Hippocampal formation (tissue), 2 donors: ENCODE data around the gene RGMA.
"Not testable (repeated sequence)": the region's sequence is repeated elsewhere in the genome, so short reads cannot be mapped to it uniquely, and the experiment has no call there.

ENCODE experiments used
- DNase-seq, 2 donors: peaks; one replicate each; lab custom pipeline; 2025; lab: John Stamatoyannopoulos, UW

The RGMA gene

DNA sequence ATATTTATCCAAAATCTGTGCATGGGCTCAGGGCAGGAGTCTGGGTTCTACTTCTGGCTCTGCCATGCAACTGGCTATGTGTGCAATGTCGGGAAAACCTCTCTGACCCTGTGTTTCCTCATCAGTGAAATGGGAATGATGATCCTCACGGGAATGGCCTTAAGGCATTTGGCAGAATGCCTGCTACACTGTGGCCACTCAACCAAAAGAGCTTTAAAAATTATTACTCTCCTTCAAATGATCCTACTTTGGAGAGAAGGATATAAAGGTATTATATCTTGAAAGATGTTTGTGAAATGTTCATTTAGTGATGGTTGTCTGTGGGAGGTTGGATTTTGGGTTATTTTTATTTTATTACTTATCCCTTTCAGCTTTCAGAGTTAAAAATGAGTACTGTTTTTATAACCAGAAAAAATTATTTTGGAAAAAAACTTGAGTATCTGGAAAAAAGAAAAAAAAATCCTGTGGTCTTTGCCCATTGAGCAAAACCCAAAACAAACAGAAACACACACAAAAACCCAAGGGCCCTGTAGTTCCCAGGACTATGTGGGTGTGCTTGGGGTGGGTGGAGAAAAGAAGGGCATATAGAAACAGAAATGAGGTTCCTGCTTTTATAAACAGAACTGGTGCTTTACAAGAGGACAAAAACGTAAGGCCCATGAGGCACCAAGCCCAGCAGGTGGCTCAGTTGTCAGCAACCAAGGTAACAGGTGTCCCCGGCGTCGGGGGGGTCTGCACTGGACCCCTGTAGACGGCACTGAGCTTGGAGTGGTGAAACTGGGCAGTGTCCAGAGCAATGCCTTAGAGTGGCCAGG is 22.0 kb downstream of the RGMA start:
- DNase-seq, result no peak

DNA sequence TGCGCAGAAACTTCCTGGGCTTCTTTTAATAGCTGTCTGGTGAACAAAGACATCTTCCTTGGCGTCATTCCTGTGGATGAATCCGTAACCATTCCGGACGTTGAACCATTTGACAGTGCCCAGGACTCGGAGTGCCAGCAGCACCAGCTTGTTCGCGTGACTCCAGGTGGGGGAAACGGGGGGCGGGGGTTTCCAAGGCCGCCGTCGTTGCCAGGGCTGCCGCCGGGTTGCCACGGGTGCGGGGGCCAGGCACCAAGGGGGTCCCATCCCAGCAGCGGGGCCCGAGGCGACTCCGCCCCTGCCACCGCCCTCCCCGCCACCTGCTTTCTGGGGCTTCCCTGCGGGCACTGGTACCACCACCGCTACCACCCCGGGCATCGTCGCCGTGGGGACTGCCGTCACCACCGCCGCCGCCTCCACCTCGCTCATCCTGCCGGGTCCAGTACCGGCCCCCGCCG is 22.8 kb downstream of the RGMA start:
- DNase-seq, result no peak

DNA sequence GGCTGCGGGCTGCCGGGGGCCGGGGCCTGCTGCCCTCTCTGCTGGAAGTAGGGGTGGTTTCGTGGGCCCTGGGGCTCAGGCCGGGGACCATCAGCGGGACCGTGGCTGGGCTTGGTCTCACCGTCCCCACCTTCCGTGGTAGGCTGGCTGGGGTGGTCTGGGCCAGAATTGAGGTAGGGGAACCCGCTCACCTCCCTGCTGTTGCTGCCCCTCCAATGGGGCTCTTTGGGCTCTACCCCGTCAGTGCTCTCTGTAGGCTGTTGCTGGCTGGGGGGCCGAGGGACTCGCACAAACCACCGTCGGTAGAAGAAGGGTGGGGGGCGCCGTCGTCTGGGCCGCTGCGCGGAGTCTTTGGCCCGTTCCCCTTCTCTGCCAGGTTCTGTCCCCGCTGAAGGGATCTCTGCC is 23.4 kb downstream of the RGMA start:
- no peak for DNase-seq

DNA sequence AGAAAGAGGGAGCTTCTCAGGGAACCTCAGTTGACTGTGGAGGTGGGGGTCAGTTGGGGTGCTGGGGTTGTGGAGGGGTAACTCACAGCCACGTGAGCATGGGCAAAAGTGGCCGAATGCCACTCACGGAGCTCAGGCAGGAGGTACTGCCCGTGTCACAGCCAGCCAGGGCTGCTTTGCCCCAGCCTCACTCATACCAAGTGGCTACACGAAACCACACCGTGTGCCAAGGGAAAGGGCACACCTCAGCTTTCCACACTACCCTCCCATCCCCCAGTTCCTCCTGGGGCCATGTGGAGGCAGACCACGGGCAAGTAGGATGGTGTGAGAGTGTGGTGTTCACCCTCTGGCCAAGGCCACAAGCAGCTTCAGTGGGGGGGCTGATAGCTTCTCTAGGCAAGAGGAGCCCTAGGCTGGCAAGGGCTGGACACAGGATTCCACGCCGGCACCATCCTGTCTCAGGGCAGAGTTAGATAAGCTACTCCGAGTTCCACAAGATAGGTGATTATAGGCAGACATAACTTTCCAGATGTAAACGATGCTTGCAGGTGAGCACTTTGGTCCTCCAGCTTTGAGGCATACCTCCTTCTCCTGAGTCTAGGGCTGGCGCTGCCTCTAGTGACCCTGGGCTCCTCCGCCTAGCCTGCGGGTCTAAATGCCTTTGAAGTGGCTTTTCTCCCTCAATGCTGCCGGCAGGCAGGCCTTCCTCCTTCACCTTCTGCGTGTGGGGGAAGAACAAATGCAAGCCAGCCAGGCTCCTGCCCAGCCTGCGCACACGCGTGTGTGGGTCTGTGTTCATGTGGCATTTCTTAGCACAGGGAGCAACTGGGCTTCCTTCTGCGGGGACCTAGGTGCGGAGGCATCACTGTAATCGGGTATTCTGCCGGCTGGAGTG is 25.0 kb downstream of the RGMA start:
- no peak for DNase-seq

DNA sequence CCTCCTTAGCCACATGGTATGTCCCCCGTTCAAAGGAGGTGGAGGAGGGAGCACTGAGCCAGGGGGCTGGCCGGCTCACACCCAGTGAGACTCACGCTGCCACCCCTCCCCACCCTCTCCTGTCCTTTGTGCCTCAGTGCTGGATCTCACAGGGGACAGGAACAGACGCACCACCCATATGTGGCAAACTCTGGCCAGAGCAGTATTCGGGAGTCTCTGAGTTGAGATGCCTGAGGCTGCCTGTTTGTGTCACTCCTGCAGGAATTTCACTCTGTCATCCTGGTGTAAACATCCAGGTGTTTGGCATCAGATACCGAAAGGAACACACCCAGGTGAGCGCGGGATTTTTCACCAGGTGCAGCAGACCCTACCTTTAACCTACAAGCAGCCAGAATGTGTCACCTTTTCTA is 25.7 kb downstream of the RGMA start:
- DNase-seq, result no peak

DNA sequence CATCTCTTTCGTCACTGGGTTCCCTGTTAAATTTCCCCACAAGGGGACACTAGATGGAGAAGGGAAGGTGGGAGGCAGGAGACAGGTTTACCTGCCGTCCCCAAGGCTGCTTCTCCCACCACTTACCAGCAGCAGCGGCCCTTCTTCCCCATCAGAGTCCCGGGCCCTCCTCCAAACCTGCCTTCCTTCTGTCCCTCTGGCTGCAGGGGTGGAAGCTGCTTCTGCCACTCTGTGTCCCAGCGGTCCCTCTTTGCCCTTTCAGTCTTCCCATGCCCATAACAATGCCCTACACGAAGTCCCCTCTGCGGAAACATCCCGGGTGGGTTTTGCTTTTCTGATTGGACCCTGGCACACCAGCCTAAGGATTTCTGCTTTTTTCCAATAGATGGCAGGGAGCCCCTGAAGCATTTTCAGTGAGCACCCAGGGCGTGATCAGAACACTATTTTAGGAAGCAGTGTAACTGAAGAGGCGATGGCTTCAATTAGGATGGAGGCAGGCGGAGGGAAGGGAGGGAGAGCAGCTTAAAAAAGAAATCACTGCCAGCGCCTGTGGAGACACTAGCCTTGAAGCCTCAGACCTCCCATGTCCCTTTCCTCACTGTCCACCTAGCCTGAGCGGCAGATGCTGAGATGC is 26.3 kb downstream of the RGMA start:
- not testable (repeated sequence) for DNase-seq

DNA sequence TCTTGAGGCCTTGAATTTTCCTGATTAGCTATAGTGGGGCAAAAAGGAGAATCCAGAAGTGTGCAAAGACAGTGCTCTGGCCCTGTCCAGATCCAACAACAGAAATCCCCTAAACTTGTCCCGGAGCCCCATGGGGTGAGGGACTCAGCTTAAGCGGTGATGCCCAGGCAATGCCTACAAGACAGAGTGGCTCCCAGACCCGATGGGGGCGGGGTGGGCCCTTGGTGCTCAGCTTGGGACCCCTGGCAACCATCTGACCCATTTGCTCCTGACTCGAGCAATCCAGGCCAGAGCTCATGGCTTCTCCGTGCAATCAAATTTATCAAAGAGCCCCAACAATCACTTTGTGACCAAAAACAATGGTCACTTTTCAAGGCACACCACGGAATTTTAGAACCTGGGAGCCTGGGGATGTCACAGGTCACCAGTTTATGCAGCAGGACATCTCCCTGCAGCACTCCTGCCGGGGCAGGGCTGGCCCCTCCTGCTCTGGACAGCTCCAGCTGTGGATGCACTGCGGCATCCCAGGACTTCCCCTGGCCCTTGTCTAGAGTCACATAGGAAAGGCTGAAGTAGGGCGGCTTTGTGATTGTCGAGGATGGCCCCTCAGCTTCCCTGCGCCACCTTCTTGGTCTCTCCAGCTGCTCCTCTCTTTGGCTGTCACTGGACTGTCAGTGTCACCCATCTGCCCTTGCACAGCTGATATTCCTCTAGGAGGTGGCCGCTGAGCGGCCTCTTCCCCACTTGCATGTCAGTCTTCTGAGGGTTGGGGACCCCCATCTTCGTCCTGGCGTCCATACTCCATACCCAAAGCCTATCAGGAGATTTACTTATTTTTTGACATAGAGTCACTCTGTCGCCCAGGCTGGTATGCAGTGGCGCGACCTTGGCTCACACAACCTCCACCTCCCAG is 28.4 kb downstream of the RGMA start:
- no peak for DNase-seq

DNA sequence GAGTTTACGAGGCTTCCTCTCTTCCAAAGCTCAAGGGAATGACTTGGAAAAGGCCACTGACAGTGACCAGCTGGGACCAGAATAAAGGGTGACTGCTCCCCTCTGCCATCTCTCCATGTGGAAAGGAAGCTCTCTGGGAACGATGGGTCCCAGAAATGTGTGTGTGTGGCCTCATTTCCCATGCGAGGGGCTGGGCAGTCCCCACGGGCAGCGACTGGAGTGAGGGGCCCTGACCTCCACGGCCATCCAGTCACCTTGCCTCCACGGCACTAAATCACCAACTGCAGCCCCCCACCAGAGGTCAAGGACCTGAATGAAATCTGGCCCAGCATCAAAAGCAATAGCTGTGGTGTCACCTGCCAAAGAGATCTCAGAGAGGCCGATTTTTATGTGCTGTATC is 29.6 kb downstream of the RGMA start:
- no peak for DNase-seq

DNA sequence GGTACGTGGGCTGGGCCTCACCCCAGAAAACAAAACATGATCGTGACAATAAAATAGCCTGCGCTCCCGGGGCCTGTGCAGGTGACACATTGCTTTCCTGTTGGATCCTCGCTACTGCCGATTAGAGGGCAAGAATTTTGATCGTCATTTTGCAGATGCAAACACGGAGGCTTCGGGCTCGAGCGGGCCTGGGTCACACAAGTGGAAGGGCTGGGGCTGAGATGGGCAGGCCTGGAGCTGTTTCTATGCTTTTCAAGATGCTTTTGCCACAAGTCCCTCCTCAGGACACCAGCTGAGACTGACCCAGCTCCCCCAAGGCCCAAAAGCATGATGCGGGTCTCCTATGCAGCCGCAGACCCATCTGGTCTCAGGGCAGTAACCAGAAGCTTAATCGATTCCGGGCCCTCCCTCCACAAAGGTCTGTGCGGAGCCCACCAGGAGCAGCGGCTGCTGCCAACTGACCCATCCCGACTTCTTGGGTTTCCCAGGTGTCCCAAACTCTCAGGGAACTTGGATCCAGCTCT is 30.0 kb downstream of the RGMA start:
- no peak for DNase-seq

DNA sequence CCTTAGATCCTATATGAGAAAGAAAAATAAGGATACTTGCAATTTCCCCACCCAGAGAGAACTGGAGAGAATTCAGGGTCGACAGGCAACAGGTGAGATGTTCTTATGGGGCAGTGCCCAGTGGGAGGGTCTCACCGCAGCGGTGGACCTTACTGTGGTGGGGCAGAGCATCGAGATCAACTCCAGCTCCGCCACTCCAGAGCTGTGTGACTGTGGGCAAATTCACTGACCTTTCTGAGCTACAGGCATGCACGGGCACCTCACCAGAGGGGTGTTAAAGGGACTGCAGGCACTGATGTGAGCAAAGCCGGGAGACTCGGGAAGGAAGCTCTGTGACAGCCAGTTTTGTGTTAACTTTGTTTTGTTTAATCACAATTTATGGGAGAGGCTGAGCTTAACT is 30.9 kb downstream of the RGMA start:
- no peak for DNase-seq

DNA sequence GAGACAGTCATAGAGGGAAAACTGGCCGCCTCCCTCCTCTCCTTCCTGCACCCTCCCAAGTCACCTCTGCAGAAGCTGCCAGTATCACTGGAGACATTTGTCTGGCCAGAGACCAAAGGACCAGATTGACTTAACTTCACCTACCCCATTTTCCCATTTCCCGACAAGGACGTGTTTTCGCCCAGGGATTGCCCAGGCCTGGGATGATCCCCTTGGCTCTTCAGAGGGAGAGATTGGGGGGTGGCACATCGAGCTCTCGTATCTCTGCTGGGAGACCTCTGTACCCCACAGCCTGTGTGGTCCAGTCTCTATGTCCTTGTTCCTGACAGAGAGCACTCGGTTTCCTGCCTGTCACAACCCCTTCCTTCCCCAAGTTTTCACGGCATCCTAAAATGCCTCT is 31.4 kb downstream of the RGMA start:
- DNase-seq, result no peak

DNA sequence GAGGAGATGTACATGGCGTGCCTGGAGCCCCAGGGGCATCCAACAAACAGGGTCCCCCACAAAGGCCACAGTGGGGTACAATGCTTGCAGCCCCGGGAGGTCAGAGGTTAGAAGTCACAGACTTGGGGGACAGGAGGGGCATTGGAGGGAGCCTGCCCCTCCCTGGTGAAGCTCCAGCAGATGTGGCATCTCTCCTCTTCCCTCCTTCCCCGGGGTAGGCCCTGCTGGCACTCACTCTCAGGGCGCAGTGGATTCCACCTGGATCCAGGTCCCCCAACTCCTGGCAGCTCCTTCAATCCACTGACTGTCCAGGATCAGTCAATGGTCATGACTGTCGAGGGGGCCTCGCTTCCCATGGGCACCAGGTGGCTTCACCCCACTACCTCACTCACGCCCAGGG is 32.2 kb downstream of the RGMA start:
- DNase-seq, result no peak

DNA sequence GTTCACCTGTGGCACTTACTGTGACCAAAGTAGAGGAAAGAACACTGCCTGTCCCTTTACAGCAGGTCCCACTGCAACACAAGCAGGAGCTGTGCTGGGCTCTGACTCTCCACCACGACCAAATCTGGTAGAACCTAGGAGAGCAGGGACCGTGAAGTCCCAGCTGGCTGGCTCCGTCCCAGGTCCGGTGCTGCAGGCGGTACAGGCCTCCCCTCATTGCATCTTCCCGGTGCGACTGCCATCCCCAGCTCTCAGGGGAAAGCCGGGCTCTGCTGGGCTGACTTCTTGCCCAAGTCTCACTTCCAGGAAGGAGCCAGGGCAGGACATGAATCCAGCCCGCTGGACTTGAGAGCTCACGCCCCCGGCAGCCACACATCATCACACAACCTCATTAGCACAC is 33.8 kb downstream of the RGMA start:
- no peak for DNase-seq

DNA sequence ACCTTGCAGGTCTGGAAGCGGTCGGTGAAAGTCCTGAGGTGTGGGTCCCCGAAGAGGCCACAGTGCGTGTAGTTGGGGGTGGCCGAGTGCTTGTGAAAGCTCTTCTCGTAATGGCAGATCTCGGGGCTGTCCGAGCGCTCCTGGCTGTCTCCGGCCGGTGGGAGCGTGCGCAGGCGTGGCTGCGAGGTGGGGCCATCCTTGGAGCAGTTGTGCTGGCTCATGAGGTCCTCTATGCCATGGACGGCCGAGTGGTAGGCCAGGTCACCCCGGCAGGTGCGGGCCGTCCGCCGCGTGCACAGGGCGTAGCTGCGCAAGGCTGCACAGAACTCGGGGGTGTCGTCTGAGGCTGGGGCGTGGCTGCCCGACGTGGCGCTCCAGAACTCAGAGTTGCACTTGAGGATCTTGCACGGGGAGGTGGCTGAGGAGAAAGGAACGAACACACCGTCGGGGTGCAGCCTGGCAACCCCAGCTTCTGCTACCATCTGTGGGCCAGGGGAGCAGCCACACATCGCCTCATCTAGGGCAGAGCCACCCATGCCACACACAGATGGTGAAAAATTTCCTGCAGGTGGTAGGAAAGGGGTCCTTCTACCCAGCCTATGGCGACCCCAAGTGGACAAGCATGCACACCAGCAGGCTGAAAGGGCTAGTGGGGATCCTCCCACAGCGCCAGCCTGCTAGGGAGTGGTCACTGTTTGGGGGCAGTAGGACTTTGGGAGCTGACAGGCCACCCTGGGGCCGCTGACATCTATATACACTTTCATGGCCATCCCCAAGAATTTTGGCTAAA is 36.7 kb downstream of the RGMA start:
- no peak for DNase-seq

DNA sequence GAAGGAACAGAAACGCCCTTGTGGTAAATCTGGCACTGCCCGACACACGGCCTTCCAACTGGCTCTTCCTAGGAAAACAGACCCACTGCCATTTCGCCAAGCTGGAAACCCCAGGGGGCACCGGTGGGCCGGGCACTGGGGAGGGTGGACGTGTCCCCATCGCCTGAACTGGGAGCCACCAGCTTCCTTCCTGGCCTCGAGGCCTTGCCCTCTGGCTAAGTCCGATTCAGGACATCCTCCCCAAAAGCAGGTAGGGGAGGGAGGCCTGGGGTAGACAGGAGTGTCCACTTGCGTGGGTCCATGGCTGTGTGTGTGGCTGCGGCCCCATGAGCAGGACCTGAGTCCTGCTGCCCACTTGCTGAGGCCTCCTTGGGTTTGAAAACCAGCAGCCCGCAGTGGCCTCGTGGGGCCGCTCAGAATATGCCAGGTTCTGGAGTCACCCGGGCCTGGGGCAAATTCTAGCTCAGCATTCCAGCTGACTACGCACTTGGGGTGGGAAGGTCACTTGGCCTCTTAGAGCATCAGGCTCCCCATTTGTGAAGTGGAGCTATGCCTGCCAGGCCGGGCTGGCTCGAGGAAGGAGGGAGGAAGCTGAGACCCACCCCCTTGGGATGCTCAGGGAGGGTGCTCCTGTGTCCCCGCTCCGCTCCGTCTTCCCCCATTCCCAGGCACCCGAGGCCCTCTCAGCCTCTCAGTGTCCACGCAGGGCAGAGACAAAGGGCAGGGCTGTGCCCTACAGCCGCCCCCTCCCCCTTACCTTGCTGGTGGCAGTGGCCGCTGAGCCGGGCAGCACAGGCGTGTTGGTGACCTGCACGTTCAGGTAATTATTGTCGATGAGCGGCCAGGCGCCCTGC is 37.5 kb downstream of the RGMA start:
- DNase-seq, result no peak

DNA sequence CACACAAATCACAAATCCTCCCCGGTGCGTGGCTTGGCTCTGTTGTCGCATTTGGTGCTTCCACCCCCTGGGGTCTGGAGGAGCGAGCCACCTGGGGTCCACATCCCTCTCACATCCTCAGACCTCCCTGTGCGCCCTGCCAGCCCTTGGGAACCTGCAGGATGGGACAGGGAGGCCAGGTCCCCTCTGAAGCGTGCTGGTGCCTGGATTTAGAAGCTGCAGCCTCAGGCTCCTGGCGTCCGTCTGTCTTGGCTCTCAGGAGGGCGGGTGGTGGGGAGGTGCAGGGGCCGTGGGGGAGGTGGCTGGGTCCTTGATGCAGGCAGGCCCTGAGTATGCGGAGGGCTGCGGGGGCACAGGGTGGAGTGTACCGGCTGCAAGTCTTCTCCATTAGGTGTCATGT is 38.4 kb downstream of the RGMA start:
- no peak for DNase-seq

DNA sequence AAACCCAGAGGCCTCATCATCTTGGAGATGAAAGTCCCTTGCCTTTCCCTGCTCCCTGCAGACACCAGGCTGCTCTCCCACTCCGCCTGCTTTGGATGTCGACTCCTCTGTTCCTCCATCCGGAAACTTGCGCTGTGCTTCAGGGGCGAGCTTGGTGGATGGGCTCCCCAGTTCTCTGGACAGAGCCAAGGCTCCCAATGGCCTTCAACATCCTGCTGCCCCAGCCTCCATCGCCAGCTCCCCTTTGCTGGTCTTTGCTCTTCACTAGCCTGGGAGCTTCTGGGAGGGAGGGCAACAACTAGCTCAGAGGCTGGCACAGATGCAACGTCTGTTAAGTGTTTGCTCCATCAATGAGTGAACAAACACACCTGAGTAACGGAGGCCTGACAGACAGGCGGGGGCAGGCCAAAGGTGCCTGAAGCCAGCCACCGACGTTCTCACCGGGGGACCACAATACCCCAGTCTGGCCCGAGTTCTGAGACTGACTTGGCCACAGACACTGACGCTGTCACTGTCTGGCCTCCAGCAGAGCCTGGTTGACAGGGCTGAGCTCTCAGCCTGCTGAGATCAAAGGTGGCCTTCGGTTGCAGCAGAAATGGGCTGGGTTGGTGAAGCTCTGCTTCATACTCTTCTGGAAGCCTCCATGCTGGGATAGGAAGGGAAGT is 39.0 kb downstream of the RGMA start:
- DNase-seq, result no peak

DNA sequence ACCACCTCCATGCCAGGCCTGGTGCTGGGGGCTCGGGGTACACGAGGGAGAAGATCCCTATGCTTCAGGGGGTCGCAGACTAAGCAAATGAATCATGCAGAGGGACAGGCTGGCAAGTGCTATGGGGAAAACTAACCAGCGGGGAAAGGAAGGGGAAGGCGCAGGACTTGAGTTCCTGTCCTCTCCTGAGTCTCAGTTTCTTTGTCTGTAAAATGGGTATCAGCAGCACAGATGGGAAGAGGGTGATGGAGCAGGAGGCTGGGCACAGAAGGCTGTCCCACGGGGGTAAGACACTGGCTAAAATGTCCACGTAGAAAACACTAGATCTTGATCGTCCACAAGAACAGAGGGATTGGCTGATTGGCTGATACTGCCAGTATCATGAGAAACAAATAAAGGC is 39.8 kb downstream of the RGMA start:
- no peak for DNase-seq

DNA sequence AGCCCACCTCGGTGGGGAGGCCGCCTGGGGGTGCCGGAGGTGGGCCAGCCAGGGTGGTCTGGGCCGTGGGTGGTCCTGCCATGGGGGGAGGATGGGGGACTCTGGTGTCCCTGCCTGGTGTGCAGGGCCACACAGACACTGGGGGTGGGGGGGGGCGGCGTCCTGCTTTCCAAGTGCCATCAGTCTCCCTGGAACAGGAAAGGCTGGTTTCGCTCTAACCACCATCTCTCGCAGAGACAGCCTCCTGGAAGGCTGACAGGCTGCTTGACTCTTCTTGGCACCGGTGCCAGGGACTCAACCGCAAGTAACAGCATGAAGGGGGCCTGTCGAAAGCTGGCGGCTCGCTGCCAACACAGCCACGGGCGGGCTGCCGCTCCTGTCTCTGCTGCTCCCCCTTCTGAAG is 40.3 kb downstream of the RGMA start:
- peak in 1 of 2 donors; percentile 7 for DNase-seq
